HCT116 (cell line): ENCODE data around the gene TCF7L2. TPM values are rescaled to one million over a fixed set of nuclear protein-coding genes. Genes with fewer than 3 reads are reported as not detected.

Experiments
- ATAC-seq: fragments of 200-7000 bp; cut with Tn5 transposase; 2 replicates; pipeline ENCODE4 v1.9.1; 2020; ENCODE audit warnings: mild to moderate bottlenecking, moderate library complexity
- BruUV-seq: library from RNA; stranded (reverse); fragments of 400-500 nt; replicated peaks from 2 replicates; lab custom pipeline; 2021; lab: Mats Ljungman, UMichigan
- CTCF ChIA-PET: fragments of 300-600 bp; sonication (Branson Sonifier 250); formaldehyde crosslinking; loops from one replicate; lab custom pipeline; 2021; ENCODE audit warnings: antibody characterized with exemption; lab: Charles Lee
- POLR2A ChIA-PET: fragments of 300-600, 350-600 bp; sonication (Branson Sonifier 250); formaldehyde crosslinking; loops from one replicate; lab custom pipeline; 2021; ENCODE audit warnings: antibody characterized with exemption; lab: Charles Lee
- RAD21 ChIA-PET, 2 experiments: fragments of 300-600 bp; sonication (Branson Sonifier 250); formaldehyde crosslinking; loops; one replicate each; lab custom pipeline; 2023; ENCODE audit warnings: low total read pairs in 2 of 2; ENCODE audit not compliant: uncharacterized antibody in 2 of 2, unreplicated experiment in 2 of 2, low non-redundant PET in 1 of 2; lab: Charles Lee
- DNase-seq: peaks from one replicate; pipeline ENCODE4 v3.0.0-alpha.2; 2010; ENCODE audit warnings: low read depth, low spot score
- H2AFZ ChIP-seq: fragments of 200-600 bp; shearing (Covaris generic), sonication (generic); 2 replicates; pipeline ENCODE4 v1.6.1; 2017; ENCODE audit warnings: low read depth, mixed run types, mixed read lengths, antibody characterized with exemption, low read length; ENCODE audit not compliant: poor library complexity, severe bottlenecking
- H3K27ac ChIP-seq: 2 replicates; pipeline ENCODE4 v1.5.1; 2012; ENCODE audit warnings: low read depth, low read length
- H3K27me3 ChIP-seq: fragments of 200-600 bp; sonication (generic); 2 replicates; pipeline ENCODE4 v1.6.1; 2016; ENCODE audit warnings: mixed run types, low read length, mixed read lengths; ENCODE audit not compliant: insufficient read depth
- H3K36me3 ChIP-seq, 2 experiments: fragments of 200-500 bp in 1 of 2; fragments of 200-600 bp in 1 of 2; sonication (Bioruptor generic) in 1 of 2; sonication (generic) in 1 of 2; 2 replicates each; pipeline versions ENCODE4 v1.5.1 to v1.6.1; 2014 to 2016; ENCODE audit warnings: low read length in 2 of 2, inconsistent platforms in 1 of 2, mixed read lengths in 1 of 2, mixed run types in 1 of 2; ENCODE audit not compliant: insufficient read depth in 2 of 2, control insufficient read depth in 1 of 2
- H3K4me1 ChIP-seq, 2 experiments: fragments of 200-600 bp in 1 of 2; sonication (generic) in 1 of 2; 2 replicates each; pipeline versions ENCODE4 v1.5.1 to v1.6.1; 2012 to 2017; ENCODE audit warnings: low read length in 2 of 2, inconsistent platforms in 1 of 2, mild to moderate bottlenecking in 1 of 2, mixed read lengths in 1 of 2, mixed run types in 1 of 2, moderate library complexity in 1 of 2; ENCODE audit not compliant: insufficient read depth in 2 of 2, control insufficient read depth in 1 of 2
- H3K4me2 ChIP-seq: fragments of 200-600 bp; sonication (generic); 2 replicates; pipeline ENCODE4 v1.6.1; 2017; ENCODE audit warnings: mixed run types, low read length, mixed read lengths
- H3K4me3 ChIP-seq, 2 experiments: fragments of 200-600 bp in 1 of 2; sonication (generic) in 1 of 2; replicated peaks in 1 of 2; 2 replicates each; pipeline ENCODE4 v1.5.1; 2011 to 2016; ENCODE audit warnings: low read length in 2 of 2, control low read depth in 1 of 2, low read depth in 1 of 2, mild to moderate bottlenecking in 1 of 2, mixed read lengths in 1 of 2, mixed run types in 1 of 2
- H3K79me2 ChIP-seq: fragments of 200-600 bp; sonication (generic); 2 replicates; pipeline ENCODE4 v1.6.1; 2017; ENCODE audit warnings: mild to moderate bottlenecking, mixed run types, low read length, moderate library complexity, mixed read lengths; ENCODE audit not compliant: insufficient read depth
- H3K9ac ChIP-seq: fragments of 200-600 bp; sonication (generic); 2 replicates; pipeline ENCODE4 v1.6.1; 2016; ENCODE audit warnings: low read length, mixed read lengths
- H3K9me2 ChIP-seq: fragments of 200-600 bp; sonication (generic), shearing (Covaris generic); 2 replicates; pipeline ENCODE4 v1.6.1; 2017; ENCODE audit warnings: mixed run types, mild to moderate bottlenecking, moderate library complexity; ENCODE audit not compliant: insufficient read depth
- H3K9me3 ChIP-seq, 2 experiments: fragments of 200-500 bp in 1 of 2; fragments of 200-600 bp in 1 of 2; sonication (Bioruptor generic) in 1 of 2; sonication (generic) in 1 of 2; 2 replicates each; pipeline ENCODE4 v1.6.1; 2014 to 2017; ENCODE audit warnings: low read length in 2 of 2, mixed read lengths in 2 of 2, inconsistent platforms in 1 of 2, low read depth in 1 of 2, mild to moderate bottlenecking in 1 of 2, mixed run types in 1 of 2, moderate library complexity in 1 of 2; ENCODE audit not compliant: control insufficient read depth in 1 of 2, insufficient read depth in 1 of 2
- H4K20me1 ChIP-seq: fragments of 200-600 bp; sonication (generic), shearing (Covaris generic); 2 replicates; pipeline ENCODE4 v1.6.1; 2017; ENCODE audit warnings: mixed run types, mild to moderate bottlenecking, moderate library complexity; ENCODE audit not compliant: insufficient read depth
- CBX3 ChIP-seq: IDR thresholded peaks from 2 replicates; pipeline ENCODE4 v1.6.1; 2012; ENCODE audit warnings: low read depth
- CEBPB ChIP-seq: IDR thresholded peaks from 2 replicates; pipeline ENCODE4 v1.6.1; 2012; ENCODE audit warnings: low read depth
- EGR1 ChIP-seq: IDR thresholded peaks from 2 replicates; pipeline ENCODE4 v1.6.1; 2012; ENCODE audit warnings: low read depth
- ELF1 ChIP-seq: IDR thresholded peaks from 2 replicates; pipeline ENCODE4 v1.6.1; 2012; ENCODE audit warnings: low read depth, borderline replicate concordance
- EZH2 ChIP-seq: fragments of 200-600 bp; sonication (generic); IDR thresholded peaks from 2 replicates; pipeline ENCODE4 v1.6.1; 2017; ENCODE audit warnings: antibody characterized with exemption, mixed run types
- FOSL1 ChIP-seq: IDR thresholded peaks from 2 replicates; pipeline ENCODE4 v1.6.1; 2012; ENCODE audit warnings: low read depth
- JUND ChIP-seq: IDR thresholded peaks from 2 replicates; pipeline ENCODE4 v1.6.1; 2012
- POLR2A ChIP-seq: IDR thresholded peaks from 2 replicates; pipeline ENCODE4 v1.7.0; 2011; ENCODE audit warnings: borderline replicate concordance; ENCODE audit not compliant: insufficient read depth, insufficient read length; ENCODE audit errors: extremely low read depth
- POLR2AphosphoS5 ChIP-seq: IDR thresholded peaks from 2 replicates; pipeline ENCODE4 v1.6.1; 2011; ENCODE audit warnings: mild to moderate bottlenecking, low read depth, low read length, moderate library complexity
- RAD21 ChIP-seq: IDR thresholded peaks from 2 replicates; pipeline ENCODE4 v1.6.1; 2012; ENCODE audit warnings: low read depth, mild to moderate bottlenecking
- SIN3A ChIP-seq: IDR thresholded peaks from 2 replicates; pipeline ENCODE4 v1.6.1; 2012; ENCODE audit warnings: low read depth
- SP1 ChIP-seq: IDR thresholded peaks from 2 replicates; pipeline ENCODE4 v1.6.1; 2012; ENCODE audit warnings: low read depth
- SRF ChIP-seq: IDR thresholded peaks from 2 replicates; pipeline ENCODE4 v1.6.1; 2012; ENCODE audit warnings: low read depth
- TCF7L2 ChIP-seq: IDR thresholded peaks from 2 replicates; pipeline ENCODE4 v1.7.0; 2011; ENCODE audit warnings: borderline replicate concordance, inconsistent platforms; ENCODE audit not compliant: insufficient read depth, insufficient read length; ENCODE audit errors: extremely low read depth
- YY1 ChIP-seq: IDR thresholded peaks from 2 replicates; pipeline ENCODE4 v1.6.1; 2011; ENCODE audit warnings: low read length, low read depth, moderate library complexity, mild to moderate bottlenecking; ENCODE audit not compliant: insufficient replicate concordance; ENCODE audit errors: extremely low read depth
- ZNF274 ChIP-seq: fragments of 200-500 bp; sonication (Bioruptor generic); IDR thresholded peaks from 2 replicates; pipeline ENCODE4 v1.6.1; 2014; ENCODE audit warnings: mild to moderate bottlenecking, low read depth, low read length, inconsistent platforms
- intact Hi-C: fragments of 100-400 bp; cut with micrococcal nuclease; formaldehyde crosslinking; loops from 2 replicates; pipeline ENCODE4 v1.10.0; 2022
- total RNA-seq: library from RNA; stranded (reverse); gene quantifications from one replicate; pipeline ENCODE4 v1.2.1, GENCODE V29; 2021; ENCODE audit not compliant: unreplicated experiment
- TF ChIP-seq, protein P1 (sequence below): IDR thresholded peaks from 2 replicates; pipeline ENCODE4 v1.6.1; 2011; ENCODE audit warnings: mild to moderate bottlenecking, low read length, moderate library complexity; ENCODE audit not compliant: insufficient replicate concordance; ENCODE audit errors: extremely low read depth
- TF ChIP-seq, protein P2 (sequence below): IDR thresholded peaks from 2 replicates; pipeline ENCODE4 v1.6.1; 2012; ENCODE audit warnings: low read depth
- TF ChIP-seq, protein P3 (sequence below), 3 experiments: fragments of 200-600 bp in 1 of 3; sonication (generic) in 1 of 3; IDR thresholded peaks in 2 of 3; conservative IDR thresholded peaks in 1 of 3; 2 replicates each; pipeline ENCODE4 v1.5.1; 2012 to 2017; ENCODE audit warnings: low read depth in 2 of 3, low read length in 2 of 3, antibody characterized with exemption in 1 of 3, borderline replicate concordance in 1 of 3, control low read depth in 1 of 3, mild to moderate bottlenecking in 1 of 3, mixed read lengths in 1 of 3, mixed run types in 1 of 3, moderate library complexity in 1 of 3; ENCODE audit not compliant: insufficient read depth in 1 of 3

Gene TCF7L2
- total RNA-seq, 1 experiment from 2014 or later, result 164 TPM

DNA sequence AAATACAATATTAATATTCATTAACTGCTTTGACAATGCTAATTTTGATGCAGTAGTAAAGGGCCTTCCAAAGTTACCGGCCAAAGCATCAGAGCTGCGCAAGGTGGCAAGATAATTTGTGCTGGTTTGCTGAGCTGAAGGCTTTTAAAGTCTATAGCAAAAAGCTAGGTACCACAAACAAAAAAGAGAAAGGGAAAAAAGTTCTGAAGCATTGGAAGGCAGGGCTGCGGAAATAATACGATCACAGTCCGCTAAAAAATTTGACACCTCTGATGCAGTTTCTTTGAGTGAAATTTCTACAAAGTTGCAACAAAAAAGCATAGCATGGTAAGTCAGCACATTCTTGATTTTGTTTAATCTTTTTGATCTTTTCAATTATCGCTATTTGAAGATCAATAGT is 175.6 kb downstream of the TCF7L2 start:
- CTCF ChIA-PET, result no interaction called here
- no peak overlapping the region for H3K4me2 ChIP-seq

More for the DNA sequence above, 175.6 kb downstream of the TCF7L2 start:
- TF ChIP-seq, protein P1, sequence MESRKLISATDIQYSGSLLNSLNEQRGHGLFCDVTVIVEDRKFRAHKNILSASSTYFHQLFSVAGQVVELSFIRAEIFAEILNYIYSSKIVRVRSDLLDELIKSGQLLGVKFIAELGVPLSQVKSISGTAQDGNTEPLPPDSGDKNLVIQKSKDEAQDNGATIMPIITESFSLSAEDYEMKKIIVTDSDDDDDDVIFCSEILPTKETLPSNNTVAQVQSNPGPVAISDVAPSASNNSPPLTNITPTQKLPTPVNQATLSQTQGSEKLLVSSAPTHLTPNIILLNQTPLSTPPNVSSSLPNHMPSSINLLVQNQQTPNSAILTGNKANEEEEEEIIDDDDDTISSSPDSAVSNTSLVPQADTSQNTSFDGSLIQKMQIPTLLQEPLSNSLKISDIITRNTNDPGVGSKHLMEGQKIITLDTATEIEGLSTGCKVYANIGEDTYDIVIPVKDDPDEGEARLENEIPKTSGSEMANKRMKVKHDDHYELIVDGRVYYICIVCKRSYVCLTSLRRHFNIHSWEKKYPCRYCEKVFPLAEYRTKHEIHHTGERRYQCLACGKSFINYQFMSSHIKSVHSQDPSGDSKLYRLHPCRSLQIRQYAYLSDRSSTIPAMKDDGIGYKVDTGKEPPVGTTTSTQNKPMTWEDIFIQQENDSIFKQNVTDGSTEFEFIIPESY, result no peak
- TF ChIP-seq EZH2, result no peak
- no peak for TF ChIP-seq POLR2A
- TF ChIP-seq, protein P2, sequence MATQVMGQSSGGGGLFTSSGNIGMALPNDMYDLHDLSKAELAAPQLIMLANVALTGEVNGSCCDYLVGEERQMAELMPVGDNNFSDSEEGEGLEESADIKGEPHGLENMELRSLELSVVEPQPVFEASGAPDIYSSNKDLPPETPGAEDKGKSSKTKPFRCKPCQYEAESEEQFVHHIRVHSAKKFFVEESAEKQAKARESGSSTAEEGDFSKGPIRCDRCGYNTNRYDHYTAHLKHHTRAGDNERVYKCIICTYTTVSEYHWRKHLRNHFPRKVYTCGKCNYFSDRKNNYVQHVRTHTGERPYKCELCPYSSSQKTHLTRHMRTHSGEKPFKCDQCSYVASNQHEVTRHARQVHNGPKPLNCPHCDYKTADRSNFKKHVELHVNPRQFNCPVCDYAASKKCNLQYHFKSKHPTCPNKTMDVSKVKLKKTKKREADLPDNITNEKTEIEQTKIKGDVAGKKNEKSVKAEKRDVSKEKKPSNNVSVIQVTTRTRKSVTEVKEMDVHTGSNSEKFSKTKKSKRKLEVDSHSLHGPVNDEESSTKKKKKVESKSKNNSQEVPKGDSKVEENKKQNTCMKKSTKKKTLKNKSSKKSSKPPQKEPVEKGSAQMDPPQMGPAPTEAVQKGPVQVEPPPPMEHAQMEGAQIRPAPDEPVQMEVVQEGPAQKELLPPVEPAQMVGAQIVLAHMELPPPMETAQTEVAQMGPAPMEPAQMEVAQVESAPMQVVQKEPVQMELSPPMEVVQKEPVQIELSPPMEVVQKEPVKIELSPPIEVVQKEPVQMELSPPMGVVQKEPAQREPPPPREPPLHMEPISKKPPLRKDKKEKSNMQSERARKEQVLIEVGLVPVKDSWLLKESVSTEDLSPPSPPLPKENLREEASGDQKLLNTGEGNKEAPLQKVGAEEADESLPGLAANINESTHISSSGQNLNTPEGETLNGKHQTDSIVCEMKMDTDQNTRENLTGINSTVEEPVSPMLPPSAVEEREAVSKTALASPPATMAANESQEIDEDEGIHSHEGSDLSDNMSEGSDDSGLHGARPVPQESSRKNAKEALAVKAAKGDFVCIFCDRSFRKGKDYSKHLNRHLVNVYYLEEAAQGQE, result no peak
- no peak for TF ChIP-seq SRF
- no peak for TF ChIP-seq CBX3
- no peak for TF ChIP-seq EGR1
- TF ChIP-seq ELF1, result no peak
- no peak for TF ChIP-seq RAD21
- no peak for TF ChIP-seq FOSL1
- no peak for TF ChIP-seq SP1
- TF ChIP-seq CEBPB, result no peak
- TF ChIP-seq JUND, result no peak
- no peak for TF ChIP-seq ZNF274
- no peak for TF ChIP-seq SIN3A
- no peak for TF ChIP-seq YY1
- TF ChIP-seq POLR2AphosphoS5, result no peak
- TF ChIP-seq TCF7L2, result no peak
- TF ChIP-seq, protein P3, sequence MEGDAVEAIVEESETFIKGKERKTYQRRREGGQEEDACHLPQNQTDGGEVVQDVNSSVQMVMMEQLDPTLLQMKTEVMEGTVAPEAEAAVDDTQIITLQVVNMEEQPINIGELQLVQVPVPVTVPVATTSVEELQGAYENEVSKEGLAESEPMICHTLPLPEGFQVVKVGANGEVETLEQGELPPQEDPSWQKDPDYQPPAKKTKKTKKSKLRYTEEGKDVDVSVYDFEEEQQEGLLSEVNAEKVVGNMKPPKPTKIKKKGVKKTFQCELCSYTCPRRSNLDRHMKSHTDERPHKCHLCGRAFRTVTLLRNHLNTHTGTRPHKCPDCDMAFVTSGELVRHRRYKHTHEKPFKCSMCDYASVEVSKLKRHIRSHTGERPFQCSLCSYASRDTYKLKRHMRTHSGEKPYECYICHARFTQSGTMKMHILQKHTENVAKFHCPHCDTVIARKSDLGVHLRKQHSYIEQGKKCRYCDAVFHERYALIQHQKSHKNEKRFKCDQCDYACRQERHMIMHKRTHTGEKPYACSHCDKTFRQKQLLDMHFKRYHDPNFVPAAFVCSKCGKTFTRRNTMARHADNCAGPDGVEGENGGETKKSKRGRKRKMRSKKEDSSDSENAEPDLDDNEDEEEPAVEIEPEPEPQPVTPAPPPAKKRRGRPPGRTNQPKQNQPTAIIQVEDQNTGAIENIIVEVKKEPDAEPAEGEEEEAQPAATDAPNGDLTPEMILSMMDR (IDR thresholded peaks at IDR 0.05 in 2 of 3, conservative IDR thresholded peaks at IDR 0.05 in 1 of 3; ENCODE audit: borderline replicate concordance in 1 of 3, insufficient read depth in 1 of 3, low read depth in 2 of 3, low read length in 2 of 3), result no peak
- H3K36me3 ChIP-seq, result peaks cover 0 to 7% of the 10 kb centered on the region in 2 experiments; a peak in 1 of 4 replicates
- H4K20me1 ChIP-seq, result peaks cover 41% of the 10 kb centered on the region
- no peaks in the 10 kb centered on the region for H3K27me3 ChIP-seq
- H3K9me2 ChIP-seq, result no peaks in the 10 kb centered on the region
- RAD21 ChIA-PET, result no interaction called here
- H3K4me1 ChIP-seq, result no peaks in the 10 kb centered on the region
- no peak overlapping the region for H3K9ac ChIP-seq
- no TSS peak for BruUV-seq
- H2AFZ ChIP-seq, result no peak overlapping the region
- no peak overlapping the region for H3K4me3 ChIP-seq
- H3K79me2 ChIP-seq, result peaks cover 98% of the 10 kb centered on the region
- H3K27ac ChIP-seq, result no peak overlapping the region
- intact Hi-C loops, result no loop called here
- no peaks in the 10 kb centered on the region for H3K9me3 ChIP-seq
- POLR2A ChIA-PET, result no interaction called here
- DNase-seq, result no peak
- ATAC-seq, result no peak
